Measurements from ENCODE around the gene HLA-DOB.

DNA sequence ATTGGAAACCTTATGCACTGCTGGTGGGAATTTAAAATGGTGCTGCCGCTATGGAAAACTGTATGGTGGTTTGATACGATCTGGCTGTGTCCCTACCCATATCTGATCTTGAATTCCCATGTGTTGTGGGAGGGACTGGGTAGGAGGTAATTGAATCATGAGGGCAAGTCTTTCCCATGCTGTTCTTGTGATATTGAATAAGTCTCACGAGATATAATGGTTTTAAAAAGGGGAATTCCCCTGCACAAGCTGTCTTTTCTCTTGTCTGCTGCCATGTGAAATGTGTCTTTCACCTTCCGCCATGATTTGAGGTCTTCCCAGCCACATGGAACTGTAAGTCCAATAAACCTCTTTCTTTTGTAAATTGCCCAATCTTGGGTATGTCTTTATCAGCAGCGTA is 16.9 kb upstream of the HLA-DOB start:
- no peak for TF ChIP-seq TAF1 (IDR thresholded peaks at IDR 0.05; ENCODE audit: borderline replicate concordance, low read depth, low read length)
- TF ChIP-seq POLR2A (IDR thresholded peaks at IDR 0.05; ENCODE audit: low read depth, low read length), result no peak
- TF ChIP-seq POLR2AphosphoS5 (IDR thresholded peaks at IDR 0.05; ENCODE audit: low read depth, low read length), result no peak

Data from GM12892 (cell line).